ENCODE results near the gene LIN7B. TPM values are rescaled to one million over a fixed set of nuclear protein-coding genes. Genes with fewer than 3 reads are reported as not detected.
"Not testable (repeated sequence)": the region's sequence is repeated elsewhere in the genome, so short reads cannot be mapped to it uniquely, and the experiment has no call there.

Gene LIN7B
- total RNA-seq, 2 experiments from 2014 or later: 2.1 to 4.4 TPM

- intact Hi-C loops (cut with micrococcal nuclease); H3K36me3 Mint-ChIP-seq (ENCODE audit: low read depth); POLR2A ChIA-PET; H3K27ac Mint-ChIP-seq; ATAC-seq; H3K9me3 Mint-ChIP-seq; H3K4me1 Mint-ChIP-seq (ENCODE audit: low read depth); H3K4me3 Mint-ChIP-seq: not testable (repeated sequence)
- CTCF ChIA-PET: interaction anchor here (1.0 to 2.4 kb wide), 5 partner anchors 12 to 150 kb away, joined by 3 to 8 read pairs (median 4); partner anchors contain the start of gene CGB7
- H3K27me3 Mint-ChIP-seq: peaks cover 44% of the 10 kb centered on the region
- DNase-seq: peak; percentile 33
- TF ChIP-seq CTCF (IDR thresholded peaks at IDR 0.05): peak; percentile 62
Measured at GRCh38 chr19:49074869-49075268, 39.3 kb upstream of the LIN7B start.

GRCh38 chr19:49080392-49080791 is 33.8 kb upstream of the LIN7B start:
- ATAC-seq (no peak), DNase-seq (no peak)
- Mint-ChIP-seq H3K36me3 (ENCODE audit: low read depth) (peaks cover 2% of the 10 kb centered on the region), H3K4me1 (ENCODE audit: low read depth) (peaks cover 6% of the 10 kb centered on the region), H3K27ac (no peak overlapping the region), H3K4me3 (no peak overlapping the region), H3K9me3 (no peaks in the 10 kb centered on the region), H3K27me3 (peaks cover 6% of the 10 kb centered on the region)
- intact Hi-C loops (cut with micrococcal nuclease): no loop called here
- TF ChIP-seq CTCF (IDR thresholded peaks at IDR 0.05): no peak
- ChIA-PET POLR2A (no interaction called here), CTCF (interaction anchor here (1.6 to 3.9 kb wide), 2 partner anchors 18 to 118 kb away, joined by 3 to 18 read pairs; no protein-coding TSS in a partner anchor)

GRCh38 chr19:49081273-49081672 is 32.9 kb upstream of the LIN7B start:
- Mint-ChIP-seq H3K4me1 (ENCODE audit: low read depth) (peaks cover 10% of the 10 kb centered on the region), H3K4me3 (no peak overlapping the region), H3K27me3 (peaks cover 2% of the 10 kb centered on the region), H3K36me3 (ENCODE audit: low read depth) (peaks cover 8% of the 10 kb centered on the region), H3K9me3 (no peaks in the 10 kb centered on the region), H3K27ac (no peak overlapping the region)
- intact Hi-C loops (cut with micrococcal nuclease): no loop called here
- DNase-seq: no peak
- TF ChIP-seq CTCF (IDR thresholded peaks at IDR 0.05): no peak
- CTCF ChIA-PET: interaction anchor here (1.6 to 3.9 kb wide), 2 partner anchors 17 to 118 kb away, joined by 3 to 18 read pairs; no protein-coding TSS in a partner anchor
- no peak for ATAC-seq
- POLR2A ChIA-PET: no interaction called here

GRCh38 chr19:49084206-49085019 is 29.8 kb upstream of the LIN7B start:
- Mint-ChIP-seq H3K27me3 (no peaks in the 10 kb centered on the region), H3K4me3 (peak overlapping the region; percentile 99), H3K9me3 (no peaks in the 10 kb centered on the region), H3K36me3 (ENCODE audit: low read depth) (peaks cover 28% of the 10 kb centered on the region), H3K27ac (peak overlapping the region; percentile 94), H3K4me1 (ENCODE audit: low read depth) (peaks cover 28% of the 10 kb centered on the region)
- ATAC-seq (no peak), DNase-seq (no peak)
- CTCF ChIA-PET: interaction anchor here (0.7 to 2.7 kb wide), 3 partner anchors 10 to 21 kb away, joined by 3 to 7 read pairs (median 3); no protein-coding TSS in a partner anchor
- no peak for TF ChIP-seq CTCF (IDR thresholded peaks at IDR 0.05)
- POLR2A ChIA-PET: no interaction called here
- intact Hi-C loops (cut with micrococcal nuclease): no loop called here
